ENCODE results near the gene MYL6B.

GRCh38 chr12:56160193-56160763, 7.9 kb downstream of the MYL6B start:
- TF ChIP-seq POLR2A (IDR thresholded peaks at IDR 0.05): no peak
- TF ChIP-seq CTCF (IDR thresholded peaks at IDR 0.05): no peak

Measured in right lobe of liver (tissue), 4 donors.